Right lobe of liver (tissue), 6 donors: ENCODE measurements around the gene CSRNP2. TPM values are rescaled to one million over a fixed set of nuclear protein-coding genes. Genes with fewer than 3 reads are reported as not detected.

Source experiments
- ATAC-seq, 4 donors: fragments of 200-7000 bp; cut with Tn5 transposase; one replicate each; pipeline ENCODE4 v1.9.1; 2020; ENCODE audit warnings: mild to moderate bottlenecking in 4 of 4, moderate library complexity in 4 of 4
- DNase-seq, 3 donors: peaks; one replicate each; pipeline ENCODE4 v3.0.0-alpha.2; 2020
- H3K27ac ChIP-seq, 3 donors: fragments of 200-600 bp; one replicate each; pipeline ENCODE4 v1.8.0; 2022
- H3K27me3 ChIP-seq, 2 donors: fragments of 200-600 bp; one replicate each; pipeline ENCODE4 v1.8.0; 2022
- H3K36me3 ChIP-seq, 4 donors: fragments of 200-600 bp; sonication (generic) in 1 of 4; one replicate each; pipeline versions ENCODE4 v1.5.1 to v1.8.0; 2017 to 2022; ENCODE audit warnings: control low read depth in 1 of 4
- H3K4me1 ChIP-seq, 4 donors: fragments of 200-600 bp; sonication (generic) in 1 of 4; one replicate each; pipeline versions ENCODE4 v1.5.1 to v1.8.0; 2017 to 2022; ENCODE audit warnings: control low read depth in 1 of 4
- H3K4me3 ChIP-seq, 3 donors: fragments of 200-600 bp; one replicate each; pipeline ENCODE4 v1.8.0; 2022
- H3K9me3 ChIP-seq, 4 donors: fragments of 200-600 bp; sonication (generic) in 1 of 4; one replicate each; pipeline versions ENCODE4 v1.5.1 to v1.8.0; 2017 to 2022; ENCODE audit warnings: control low read depth in 1 of 4
- CTCF ChIP-seq, 4 donors: fragments of 200-600 bp in 3 of 4; fragments of 450-650 bp in 1 of 4; IDR thresholded peaks; one replicate each; pipeline versions ENCODE4 v1.5.1 to v1.8.0; 2016 to 2022; ENCODE audit warnings: antibody characterized with exemption in 4 of 4, mild to moderate bottlenecking in 2 of 4
- POLR2A ChIP-seq: fragments of 450-650 bp; IDR thresholded peaks from one replicate; pipeline ENCODE4 v1.6.1; 2017; ENCODE audit warnings: antibody characterized with exemption, mild to moderate bottlenecking
- WGBS: methylation state at CpG from one replicate; pipeline ENCODE4 v1.1.6; 2018; ENCODE audit warnings: low coverage, low lambda C conversion rate; ENCODE audit not compliant: insufficient coverage; ENCODE audit errors: missing lambda C conversion rate; 5-methylcytosine and 5-hydroxymethylcytosine counted together
- intact Hi-C, 2 donors: fragments of 100-400 bp; cut with DNase I; formaldehyde crosslinking; loops; one replicate each; pipeline versions ENCODE4 v1.11.2 to v1.14.1; 2022
- total RNA-seq, 6 experiments: library from RNA; depleted of rRNA in 2 of 6; stranded (reverse); fragments of >200 nt in 2 of 6; fragmentation: NEBNext Ultra II Directional in 3 of 6; extraction: Animal tissue kit (Norgen Biotek cat#: 25700) in 3 of 6; gene quantifications; one replicate each; pipeline versions ENCODE4 v1.1.0 to v1.2.4, GENCODE V29; 2016 to 2023
- donor health status: DM: no; HTN: yes; CAD: no.
- donor health status: DM: no; HTN: no; CAD: no.
- donor health status: DM: no; HTN: no; CAD: no.
- donor health status: DM: no; HTN: yes; CAD: no.
- donor health status: DM: no; HTN: yes; CAD: no.

The CSRNP2 gene
- total RNA-seq, 6 experiments from 2014 or later: 5.2 to 9.4 (median 6.7) TPM

- no peaks in the 10 kb centered on the region for H3K36me3 ChIP-seq
- H3K4me1 ChIP-seq: no peaks in the 10 kb centered on the region
- DNase-seq (no peak), ATAC-seq (no peak)
- no peak overlapping the region for H3K27ac ChIP-seq
- no peak overlapping the region for H3K4me3 ChIP-seq
- H3K27me3 ChIP-seq: no peaks in the 10 kb centered on the region
- 93% methylated on average over 2 of the region's 3 CpGs for WGBS
- no peaks in the 10 kb centered on the region for H3K9me3 ChIP-seq
- intact Hi-C loops: no loop called here
- TF ChIP-seq POLR2A (no peak), CTCF (IDR thresholded peaks at IDR 0.05) (no peak)
These were observed 4.4 kb upstream of the CSRNP2 start for GRCh38 chr12:51087818-51088217.

GRCh38 chr12:51086933-51087332 is 3.5 kb upstream of the CSRNP2 start:
- WGBS: 85% methylated on average over 10 of the region's 10 CpGs
- no peak overlapping the region for H3K27ac ChIP-seq
- no peaks in the 10 kb centered on the region for H3K9me3 ChIP-seq
- H3K4me1 ChIP-seq: no peaks in the 10 kb centered on the region
- H3K4me3 ChIP-seq: no peak overlapping the region
- intact Hi-C loops: no loop called here
- DNase-seq: no peak
- H3K36me3 ChIP-seq: no peaks in the 10 kb centered on the region
- no peaks in the 10 kb centered on the region for H3K27me3 ChIP-seq
- no peak for TF ChIP-seq POLR2A
- no peak for TF ChIP-seq CTCF (IDR thresholded peaks at IDR 0.05)
- ATAC-seq: no peak

- no peaks in the 10 kb centered on the region for H3K4me1 ChIP-seq
- no peak for TF ChIP-seq POLR2A
- no peak for TF ChIP-seq CTCF (IDR thresholded peaks at IDR 0.05)
- DNase-seq (no peak), ATAC-seq (no peak)
- H3K36me3 ChIP-seq: no peaks in the 10 kb centered on the region
- H3K27me3 ChIP-seq: no peaks in the 10 kb centered on the region
- intact Hi-C loops: no loop called here
- WGBS: 80% methylated on average over 1 of the region's 3 CpGs
- H3K27ac ChIP-seq: no peak overlapping the region
- no peaks in the 10 kb centered on the region for H3K9me3 ChIP-seq
- no peak overlapping the region for H3K4me3 ChIP-seq
These were observed 2.4 kb upstream of the CSRNP2 start for GRCh38 chr12:51085757-51086156.

GRCh38 chr12:51082561-51083125 is 753 bp downstream of the CSRNP2 start:
- H3K27me3 ChIP-seq: no peaks in the 10 kb centered on the region
- H3K36me3 ChIP-seq: no peaks in the 10 kb centered on the region
- peak overlapping the region; percentile 72 to 91 (median 86) for H3K4me3 ChIP-seq
- no peaks in the 10 kb centered on the region for H3K4me1 ChIP-seq
- WGBS: 1% methylated on average over 12 of the region's 18 CpGs
- ATAC-seq: peak in 2 of 4 donors; percentile 1 to 20
- no peaks in the 10 kb centered on the region for H3K9me3 ChIP-seq
- DNase-seq: no peak
- intact Hi-C loops: no loop called here
- H3K27ac ChIP-seq: peak overlapping the region; percentile 48 to 80 (median 77)
- TF ChIP-seq CTCF (IDR thresholded peaks at IDR 0.05): no peak
- TF ChIP-seq POLR2A: no peak

GRCh38 chr12:51081421-51081820 is 2.0 kb downstream of the CSRNP2 start:
- no peaks in the 10 kb centered on the region for H3K4me1 ChIP-seq
- H3K4me3 ChIP-seq: no peak overlapping the region
- WGBS: 67% methylated on average over 1 of the region's 1 CpG
- ATAC-seq (no peak), DNase-seq (no peak)
- H3K27me3 ChIP-seq: no peaks in the 10 kb centered on the region
- intact Hi-C loops: no loop called here
- no peak overlapping the region for H3K27ac ChIP-seq
- no peaks in the 10 kb centered on the region for H3K36me3 ChIP-seq
- H3K9me3 ChIP-seq: no peaks in the 10 kb centered on the region
- TF ChIP-seq POLR2A (no peak), CTCF (IDR thresholded peaks at IDR 0.05) (no peak)
